ENCODE measurements around the gene SLCO4C1. TPM values are rescaled to one million over a fixed set of nuclear protein-coding genes. Genes with fewer than 3 reads are reported as not detected.

SLCO4C1 gene
- total and polyA plus RNA-seq, 2 of the 13 experiments (the other 11 are each of a cell fraction or from before 2014, with no cell fraction given): 1.3 to 7.8 TPM

GRCh38 chr5:102295534-102296177 lies 428 bp downstream of the SLCO4C1 start (continued):
- 0 out of 2 replicates have a peak, but pooled peaks have one; percentile 10 for TF ChIP-seq ZNF430 (CRISPR knock-in tag; IDR thresholded peaks at IDR 0.05)
- TF ChIP-seq MIER3 (CRISPR knock-in tag; IDR thresholded peaks at IDR 0.05; ENCODE audit: borderline replicate concordance): peak; percentile 2; the same call in 1 of the 2 replicates
- TF ChIP-seq ZNF644 (CRISPR knock-in tag; IDR thresholded peaks at IDR 0.05; ENCODE audit: low read depth): 0 out of 2 replicates have a peak, but pooled peaks have one; percentile 18
- TF ChIP-seq ZNF891 (CRISPR knock-in tag; IDR thresholded peaks at IDR 0.05): peak; percentile 49; the same call in 1 of the 2 replicates
- peak; percentile 4; the same call in 1 of the 2 replicates for TF ChIP-seq TERF1 (CRISPR knock-in tag; IDR thresholded peaks at IDR 0.05)
- TF ChIP-seq NFIC (IDR thresholded peaks at IDR 0.05; ENCODE audit: low read length): no peak
- 0 out of 2 replicates have a peak, but pooled peaks have one; percentile 46 for TF ChIP-seq ZNF414 (CRISPR knock-in tag; IDR thresholded peaks at IDR 0.05)
- peak; percentile 48 for TF ChIP-seq HNF4A (CRISPR knock-in tag; IDR thresholded peaks at IDR 0.05)

GRCh38 chr5:102294886-102295395 lies 1.1 kb downstream of the SLCO4C1 start:
- BruUV-seq (replicated peaks): no TSS peak
- Histone ChIP-seq H3K27ac (ENCODE audit: extremely low read length, insufficient read depth, low read length) (peak overlapping the region; percentile 61), H3K9me3 (ENCODE audit: low read length) (no peaks in the 10 kb centered on the region), H3K4me1 (ENCODE audit: insufficient read depth, low read length) (peaks cover 43% of the 10 kb centered on the region), H3K36me3 (replicated peaks in 1 of 2; ENCODE audit: control insufficient read depth in 1 of 2, insufficient read depth in 2 of 2, low read length in 2 of 2) (no peaks in the 10 kb centered on the region), H4K20me1 (ENCODE audit: insufficient read depth, low read length) (no peaks in the 10 kb centered on the region), H3K79me2 (ENCODE audit: insufficient read depth, low read length) (peaks cover 10% of the 10 kb centered on the region), H3K4me3 (replicated peaks in 1 of 3; ENCODE audit: insufficient read depth in 1 of 3, low read depth in 2 of 3, low read length in 3 of 3) (peak overlapping the region; percentile 16 to 90 (median 84); a peak in 4 of 6 replicates), H3K27me3 (ENCODE audit: control insufficient read depth in 1 of 2, insufficient read depth in 2 of 2, low read length in 2 of 2) (no peaks in the 10 kb centered on the region), H3K4me2 (ENCODE audit: low read depth, low read length) (peak overlapping the region; percentile 94), H3K9ac (ENCODE audit: insufficient read depth, low read depth, low read length) (peak overlapping the region; percentile 63; the same call in 1 of the 2 replicates), H2AFZ (ENCODE audit: low read length) (peak overlapping the region; percentile 80)
- DNase-seq (ENCODE audit: low spot score) (no peak), FAIRE-seq (no peak), ATAC-seq (no peak)
- CTCF ChIA-PET (ENCODE audit: low intra/inter-chr PET ratio, low total read pairs): no interaction called here
- intact Hi-C loops (cut with micrococcal nuclease; ENCODE audit: unreplicated experiment) (loop anchor here (5.0 to 10.0 kb wide), 2 partner anchors 190 to 353 kb away; no protein-coding TSS in a partner anchor), in situ Hi-C loops (cut with HindIII; ENCODE audit: extremely low pct_ligation_motif_present, low pct_unique_long_range_greater_than_20kb) (no loop called here)
- POLR2A ChIA-PET: interaction anchor here (1.3 kb wide), 1 partner anchor 10 kb away, joined by 3 read pairs; no protein-coding TSS in a partner anchor
- 7% methylated on average over 4 of the region's 4 CpGs for WGBS (ENCODE audit: low lambda C conversion rate)
- no peak for TF ChIP-seq ZNF704 (CRISPR knock-in tag; IDR thresholded peaks at IDR 0.05; ENCODE audit: borderline replicate concordance)
- no peak for TF ChIP-seq ZNF251 (CRISPR knock-in tag; IDR thresholded peaks at IDR 0.05)
- no peak for TF ChIP-seq HHEX (CRISPR knock-in tag; IDR thresholded peaks at IDR 0.05)
- no peak for TF ChIP-seq GTF3A (CRISPR knock-in tag; conservative IDR thresholded peaks at IDR 0.05)
- TF ChIP-seq MYPOP (CRISPR knock-in tag; IDR thresholded peaks at IDR 0.05): no peak
- no peak for TF ChIP-seq RAD21 (CRISPR knock-in tag; IDR thresholded peaks at IDR 0.05)
- TF ChIP-seq ATRX (CRISPR knock-in tag; IDR thresholded peaks at IDR 0.05; ENCODE audit: borderline replicate concordance): no peak
